Measurements from ENCODE around the gene FCER1G.

DNA sequence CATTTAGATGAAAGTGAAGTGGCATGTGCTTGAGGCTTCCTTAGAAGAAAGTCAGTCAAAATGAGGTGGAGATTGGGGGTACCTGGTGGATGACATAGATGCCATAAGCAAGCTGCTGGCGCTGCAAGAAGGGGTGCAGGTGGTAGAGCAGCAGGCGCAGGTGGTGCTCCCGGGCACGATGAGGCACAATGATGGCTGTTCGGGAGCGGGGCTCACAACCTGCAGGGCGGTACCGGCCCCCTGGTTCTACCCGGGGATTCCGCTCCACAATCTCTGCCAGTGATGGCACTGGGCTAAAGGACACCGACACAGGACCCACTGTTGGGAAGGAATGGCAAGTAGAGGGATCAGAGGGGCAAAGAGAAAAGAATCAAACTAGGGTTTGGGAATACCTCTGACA is 40.2 kb upstream of the FCER1G start:
- TF ChIP-seq POLR2AphosphoS5 (IDR thresholded peaks at IDR 0.05; ENCODE audit: low read depth, low read length) = no peak
- no peak for TF ChIP-seq REST (IDR thresholded peaks at IDR 0.05; ENCODE audit: insufficient read depth in 1 of 2, low read depth in 2 of 2, low read length in 2 of 2)
- no peak for TF ChIP-seq SIN3A (IDR thresholded peaks at IDR 0.05; ENCODE audit: borderline replicate concordance, insufficient read depth, low read length)
- no peak for TF ChIP-seq TAF1 (IDR thresholded peaks at IDR 0.05; ENCODE audit: borderline replicate concordance, insufficient read depth, low read length)
- TF ChIP-seq FOXP2 (optimal IDR thresholded peaks at IDR 0.05; ENCODE audit: borderline replicate concordance, extremely low read depth, extremely low read length, insufficient read depth) = no peak

Measured in PFSK-1 (cell line).